Ammon's horn (tissue), 1 donor: ENCODE data around the gene C1orf87.
"Not testable (repeated sequence)": the region's sequence is repeated elsewhere in the genome, so short reads cannot be mapped to it uniquely, and the experiment has no call there.

Experiments used
- DNase-seq: peaks from one replicate; pipeline ENCODE4 v3.0.0-alpha.2; 2016; ENCODE audit warnings: low spot score

The C1orf87 gene

DNA sequence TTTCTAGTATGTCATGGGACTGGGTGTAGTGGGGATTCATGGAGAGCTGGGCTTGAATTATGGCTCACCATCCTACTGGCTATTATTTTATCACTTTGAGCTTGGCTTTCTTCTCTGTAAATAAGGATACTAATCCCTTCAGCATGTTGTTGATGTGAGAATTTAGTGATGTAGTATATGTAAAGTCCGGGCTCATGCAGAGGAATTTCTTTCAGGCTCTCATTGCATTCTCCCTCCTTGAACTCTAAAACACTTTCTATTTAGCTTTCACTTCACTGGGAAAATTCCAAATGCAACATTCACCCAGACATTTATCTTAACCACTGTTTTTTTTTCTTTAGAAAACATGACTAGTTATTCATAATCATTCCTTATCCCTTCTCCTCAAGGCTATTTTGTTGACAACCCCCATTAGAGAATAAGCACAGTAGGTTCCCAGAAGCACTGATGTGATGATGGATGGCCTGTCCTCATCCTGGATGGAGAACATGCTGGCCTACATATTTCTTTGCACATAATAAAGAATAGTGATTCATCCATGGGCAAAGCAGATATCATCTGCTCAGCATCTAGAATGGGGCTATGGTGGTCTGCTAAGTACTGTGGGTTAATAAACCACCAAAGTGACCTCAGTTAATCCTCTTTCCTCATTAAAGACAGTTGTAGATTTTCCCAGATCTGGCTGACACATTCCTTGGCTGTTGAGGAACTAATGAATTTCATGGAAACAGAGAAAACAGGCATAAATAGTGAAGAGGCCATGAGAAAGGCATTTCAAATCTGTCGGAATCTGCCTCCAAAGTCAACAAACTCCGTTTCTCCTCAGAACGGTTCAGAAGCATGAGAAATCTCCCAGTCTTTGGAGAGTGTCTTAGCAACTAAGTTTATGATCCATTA lies 79.0 kb downstream of the C1orf87 start:
- DNase-seq: no peak

DNA sequence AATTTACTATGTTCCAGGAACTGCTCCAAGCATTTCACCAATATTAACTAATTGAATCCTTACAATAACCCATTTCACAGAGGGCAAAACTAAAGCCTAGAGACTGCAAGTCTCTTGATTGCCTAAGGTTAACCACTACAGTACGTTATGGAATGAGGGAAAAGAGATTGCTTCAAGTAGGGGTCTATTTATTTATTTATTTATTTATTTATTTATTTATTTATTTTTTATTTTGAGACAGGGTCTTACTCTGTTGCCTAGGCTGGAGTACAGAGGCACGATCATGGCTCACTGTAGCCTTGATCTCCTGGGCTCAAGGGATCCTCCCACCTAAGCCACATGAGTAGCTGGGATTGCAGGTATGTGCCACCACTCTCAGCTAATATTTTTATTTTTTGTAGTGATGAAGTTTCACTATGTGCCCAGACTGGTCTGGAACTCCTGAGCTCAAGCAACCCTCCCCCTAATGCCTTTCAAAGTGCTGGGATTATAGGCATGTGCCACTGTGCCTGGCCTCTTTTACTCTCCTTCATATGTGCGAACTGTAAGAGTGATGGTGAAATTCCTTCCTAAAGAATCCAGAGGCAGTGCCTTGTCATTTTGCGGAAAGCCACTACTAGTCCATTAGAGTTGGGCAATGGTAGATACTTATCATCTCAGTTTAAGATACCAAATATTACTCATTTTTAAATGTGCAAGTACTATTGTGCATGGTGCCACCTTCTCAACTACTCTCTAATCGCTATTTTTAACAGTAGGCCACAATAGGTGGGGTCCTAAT lies 81.3 kb downstream of the C1orf87 start:
- no peak for DNase-seq

DNA sequence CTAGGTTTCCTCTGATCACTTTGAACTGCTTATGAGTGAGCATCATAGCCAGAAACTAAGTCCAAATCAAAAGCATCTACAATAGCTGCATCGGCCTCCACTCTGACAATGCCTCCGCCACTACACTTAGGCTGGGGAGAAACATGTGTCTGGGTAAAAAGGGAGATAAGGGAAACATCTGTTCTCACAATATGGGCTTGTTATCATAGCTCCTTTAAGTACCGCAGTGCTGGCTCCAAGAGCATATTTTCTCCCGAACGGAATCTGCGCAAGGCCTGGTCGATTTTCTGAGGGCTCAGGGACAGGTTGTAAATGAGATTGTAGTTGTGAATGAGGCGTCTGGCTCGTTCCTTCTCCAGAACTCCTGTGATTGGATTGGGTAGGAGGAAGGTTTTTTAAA lies 83.1 kb downstream of the C1orf87 start:
- no peak for DNase-seq

DNA sequence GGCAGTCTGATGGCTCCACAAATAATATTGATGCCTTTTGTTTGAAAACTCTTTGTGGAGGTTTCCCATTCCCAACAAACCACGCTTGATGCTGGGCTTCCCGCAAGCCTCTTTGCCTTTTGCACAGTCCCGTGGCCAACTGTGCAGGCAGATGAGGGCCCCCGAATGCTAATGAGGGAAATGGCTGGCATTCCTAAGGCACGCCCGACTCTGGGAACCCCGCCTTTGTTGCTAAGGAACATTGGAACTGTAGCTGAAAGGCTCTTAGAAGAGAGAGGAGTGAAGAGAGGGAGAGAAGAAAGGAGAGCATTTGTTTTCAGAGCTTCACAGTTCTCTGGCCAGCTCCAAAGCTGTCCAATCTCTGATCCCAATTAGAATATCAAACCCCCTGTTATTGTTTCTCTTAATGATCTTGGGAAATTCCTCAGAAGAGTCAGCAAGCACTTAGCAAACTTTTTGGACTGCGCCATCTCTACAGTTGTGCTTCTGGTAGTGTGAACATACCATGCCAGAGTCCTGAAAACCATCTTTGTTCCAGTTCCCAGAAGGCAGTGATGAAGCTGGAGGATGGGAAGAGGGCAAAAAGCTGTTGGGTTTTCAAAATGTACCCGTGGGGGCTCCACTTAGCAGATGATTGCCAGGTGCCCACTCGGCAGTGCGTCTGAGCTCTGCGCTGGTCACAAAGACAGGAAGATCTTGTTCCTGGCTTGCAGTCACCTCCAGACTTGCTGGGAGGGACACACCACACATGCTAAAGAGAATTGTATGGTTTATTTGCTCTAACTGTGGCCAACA lies 86.9 kb downstream of the C1orf87 start:
- DNase-seq: peak; percentile 83

DNA sequence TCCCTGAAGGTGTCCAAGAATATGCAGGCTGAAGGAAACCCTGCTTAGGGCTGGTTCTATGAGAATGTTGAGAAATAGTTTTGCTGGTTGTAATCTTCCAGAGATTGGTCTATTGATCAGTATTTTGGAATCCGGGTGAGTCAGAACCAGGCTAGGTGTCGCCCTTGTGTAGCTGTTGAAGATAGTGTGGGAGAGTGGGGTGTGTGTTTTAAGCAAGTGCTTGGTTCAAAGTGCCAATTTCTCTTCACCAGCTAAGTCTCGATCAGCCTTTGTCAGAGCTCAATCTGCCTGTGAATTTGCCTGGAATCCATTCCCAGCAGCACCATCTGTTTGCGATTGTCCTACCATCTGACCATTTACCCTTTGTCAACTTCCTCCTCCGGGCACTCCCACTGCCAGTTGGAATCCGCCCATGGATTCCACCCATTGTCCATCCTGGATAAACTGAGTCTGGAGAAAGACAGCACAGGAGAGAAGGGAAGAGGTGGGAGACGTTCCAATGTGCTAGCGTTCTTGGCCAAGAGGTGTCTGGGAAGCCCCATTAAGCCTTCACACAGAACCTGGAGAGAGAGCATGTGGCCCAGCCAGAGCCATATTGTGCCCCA lies 87.6 kb downstream of the C1orf87 start:
- peak; percentile 52 for DNase-seq

DNA sequence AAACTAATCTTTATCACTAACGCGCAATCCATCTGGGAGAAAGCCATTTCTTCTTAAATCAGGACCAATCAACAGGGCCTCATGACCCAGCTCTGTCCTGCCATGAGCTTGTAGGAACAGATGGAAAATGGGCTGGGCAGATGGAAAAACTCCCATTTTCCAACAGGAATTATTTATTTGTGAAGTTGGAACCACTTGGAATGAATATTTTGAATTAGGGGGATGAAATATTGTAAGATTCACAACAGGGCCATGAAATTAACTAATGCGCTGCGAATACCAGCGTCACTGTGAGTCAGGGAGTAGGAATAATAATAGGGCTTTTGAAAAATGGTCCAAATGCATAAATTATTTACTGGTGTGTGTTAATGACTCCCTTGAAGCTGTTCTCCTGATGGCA lies 93.9 kb downstream of the C1orf87 start:
- no peak for DNase-seq

DNA sequence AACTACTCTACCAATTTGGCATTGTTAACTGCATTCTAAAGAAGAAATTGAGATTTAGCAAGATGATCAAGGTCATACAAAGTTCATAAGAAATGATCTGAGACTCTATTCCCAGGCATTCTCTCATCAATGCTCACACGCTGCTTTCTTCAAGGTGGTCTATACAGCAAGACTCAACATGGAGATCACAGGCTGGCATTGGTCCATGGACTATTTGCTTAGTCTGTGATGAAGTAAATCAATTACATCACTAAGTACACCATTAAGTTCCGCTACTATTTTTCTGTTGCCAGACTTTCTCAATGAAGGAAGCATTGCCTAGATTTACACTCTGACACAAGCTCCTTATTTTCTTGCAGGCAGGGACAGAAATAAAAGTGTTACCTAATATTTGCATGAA lies 95.1 kb downstream of the C1orf87 start:
- DNase-seq: no peak

DNA sequence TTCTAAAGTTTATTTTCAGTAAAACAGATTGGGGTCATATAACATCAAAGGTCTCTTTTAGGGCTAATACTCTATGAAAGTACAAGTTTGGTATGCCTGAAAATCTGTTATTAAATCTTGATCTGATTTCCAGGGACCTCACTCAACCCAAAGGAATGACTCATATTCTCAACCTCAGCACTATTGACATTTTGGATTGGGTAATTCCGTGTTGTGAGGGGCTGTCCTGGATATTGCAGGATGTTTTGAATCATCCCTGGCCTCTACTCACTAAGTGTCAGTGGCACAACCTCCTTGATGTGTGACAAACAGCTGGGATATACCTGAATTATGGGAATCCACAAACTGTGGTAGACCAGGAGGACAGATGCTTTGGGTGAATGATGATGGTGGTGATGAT lies 95.5 kb downstream of the C1orf87 start:
- DNase-seq: no peak

DNA sequence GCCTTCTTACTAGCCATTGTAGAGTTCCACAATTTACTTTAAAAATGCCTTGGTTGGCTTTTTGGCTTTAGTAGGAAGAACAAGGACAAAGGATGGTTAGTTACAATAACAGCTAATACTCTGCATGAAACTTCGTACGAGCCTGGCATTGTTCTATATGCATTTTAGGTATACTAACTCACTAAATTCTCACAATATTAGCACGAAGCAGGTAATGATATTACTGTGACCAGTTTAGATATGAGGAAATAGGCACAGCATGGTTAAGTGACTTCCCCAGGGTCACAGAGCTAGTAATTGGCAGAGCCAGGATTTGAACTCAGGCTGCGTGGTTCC lies 96.5 kb downstream of the C1orf87 start:
- DNase-seq: no peak

DNA sequence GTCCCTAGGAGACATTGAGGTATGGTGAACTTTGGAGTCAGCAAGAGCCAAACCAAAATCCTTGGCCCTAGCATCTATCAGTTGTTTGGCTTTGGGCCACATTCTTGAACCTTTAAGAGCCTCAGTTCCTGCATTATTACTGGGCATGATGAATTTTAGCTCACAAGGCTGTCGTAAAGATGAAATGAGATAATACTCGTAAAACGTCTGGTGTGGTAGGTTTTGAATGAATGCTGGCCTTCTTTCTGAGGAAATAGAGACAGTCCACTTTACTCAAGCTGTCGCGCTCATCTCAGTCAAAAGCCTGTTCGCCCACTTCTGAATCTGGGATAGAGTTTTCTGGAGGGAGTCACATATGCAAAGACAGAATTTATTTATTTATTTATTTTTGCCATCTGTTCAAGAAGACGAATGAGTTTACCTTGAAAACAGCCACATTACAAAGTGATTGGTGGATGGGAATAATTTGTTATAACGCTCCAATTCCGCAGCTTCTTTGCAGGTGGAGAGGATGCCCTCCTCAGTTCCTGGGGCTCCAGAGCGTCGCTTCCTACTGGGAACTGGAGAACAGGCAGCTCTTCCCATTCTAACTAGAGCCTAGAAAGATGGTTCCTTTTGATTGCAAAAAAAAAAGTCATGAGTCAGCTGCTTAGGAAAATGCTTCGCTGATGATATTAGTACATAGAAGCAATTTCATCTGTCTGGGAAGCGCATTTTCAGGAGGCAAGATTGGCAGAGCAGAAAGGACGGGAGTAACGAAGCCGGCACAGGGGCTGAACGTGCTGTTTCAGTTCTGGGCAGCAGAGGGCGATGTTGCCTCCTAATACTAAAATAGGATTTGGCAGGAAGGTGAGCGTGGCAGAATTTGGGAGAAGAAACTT lies 97.1 kb downstream of the C1orf87 start:
- DNase-seq: peak; percentile 80

DNA sequence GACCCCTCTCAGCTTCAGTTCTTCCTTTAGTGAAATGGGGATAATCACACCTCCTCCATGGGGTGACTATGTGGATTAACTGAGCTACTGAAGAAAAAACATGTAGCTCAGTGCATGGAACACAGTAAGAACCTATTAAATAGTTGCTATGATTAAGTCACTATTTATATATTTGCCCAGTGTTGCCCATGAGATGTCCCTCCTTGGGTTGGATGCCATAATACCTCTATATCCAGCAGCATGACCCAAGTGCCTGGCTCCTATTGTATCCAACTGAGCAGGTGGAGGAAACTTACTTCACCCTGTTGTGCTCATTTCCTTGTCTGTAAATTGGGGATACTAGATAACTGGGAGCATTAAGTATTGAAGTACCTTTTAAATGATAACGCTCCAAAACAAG lies 99.9 kb downstream of the C1orf87 start:
- DNase-seq: no peak

DNA sequence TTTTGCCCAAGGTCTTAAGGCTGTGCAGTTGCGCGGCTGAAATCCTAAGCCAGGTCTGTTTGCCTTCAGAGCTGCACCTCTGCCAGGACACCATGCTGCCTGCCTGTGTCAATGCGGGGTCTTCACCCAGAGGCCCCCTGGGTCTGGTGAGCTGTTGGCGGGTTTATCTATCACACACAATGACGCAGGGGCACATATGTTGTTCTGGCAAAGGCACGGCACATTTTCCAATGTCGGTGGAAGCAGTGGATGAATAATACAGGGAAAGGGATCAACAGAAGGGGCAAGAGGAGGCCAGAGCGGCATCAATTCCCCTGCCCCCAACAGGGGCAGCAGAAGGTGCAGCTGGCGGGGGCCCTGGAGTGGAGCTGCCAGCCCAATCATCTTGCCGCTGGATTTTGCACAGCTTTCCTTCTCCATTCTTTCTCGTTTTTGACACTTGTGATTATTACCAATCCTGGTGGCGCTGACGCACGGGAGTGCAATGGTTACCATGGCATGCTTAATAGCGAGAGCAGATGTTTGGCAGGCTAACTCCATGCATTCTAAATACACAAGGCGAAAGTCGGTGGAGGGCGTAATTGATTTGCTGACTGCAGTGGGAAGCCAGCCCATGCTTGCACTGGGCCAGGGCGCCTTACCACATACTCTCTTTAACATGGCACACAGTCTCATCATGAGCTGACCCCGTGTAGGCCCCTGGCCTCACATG lies 101.2 kb downstream of the C1orf87 start:
- DNase-seq: peak; percentile 67

DNA sequence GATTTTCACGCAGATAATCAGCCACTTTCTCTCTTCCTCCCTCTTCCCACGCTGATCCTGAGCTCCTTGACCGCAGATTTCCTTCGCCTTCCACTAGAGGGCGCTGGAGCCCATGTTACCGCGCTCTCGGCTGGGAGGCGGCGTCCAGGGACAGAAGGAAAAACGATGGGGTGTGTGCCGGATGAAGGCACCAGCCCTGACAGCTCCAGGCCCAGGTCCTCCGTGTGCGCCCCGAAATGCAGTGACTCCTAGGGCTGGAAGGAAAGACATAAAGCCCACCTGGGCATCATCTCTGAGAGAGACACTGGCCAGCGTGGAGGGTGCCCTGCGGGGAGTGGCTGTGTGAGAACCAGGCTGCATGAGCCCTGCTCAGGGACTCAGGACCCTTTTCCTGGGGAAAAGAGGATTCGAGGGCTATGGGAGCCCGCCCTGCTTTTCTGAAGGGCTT lies 102.1 kb downstream of the C1orf87 start:
- peak; percentile 86 for DNase-seq

DNA sequence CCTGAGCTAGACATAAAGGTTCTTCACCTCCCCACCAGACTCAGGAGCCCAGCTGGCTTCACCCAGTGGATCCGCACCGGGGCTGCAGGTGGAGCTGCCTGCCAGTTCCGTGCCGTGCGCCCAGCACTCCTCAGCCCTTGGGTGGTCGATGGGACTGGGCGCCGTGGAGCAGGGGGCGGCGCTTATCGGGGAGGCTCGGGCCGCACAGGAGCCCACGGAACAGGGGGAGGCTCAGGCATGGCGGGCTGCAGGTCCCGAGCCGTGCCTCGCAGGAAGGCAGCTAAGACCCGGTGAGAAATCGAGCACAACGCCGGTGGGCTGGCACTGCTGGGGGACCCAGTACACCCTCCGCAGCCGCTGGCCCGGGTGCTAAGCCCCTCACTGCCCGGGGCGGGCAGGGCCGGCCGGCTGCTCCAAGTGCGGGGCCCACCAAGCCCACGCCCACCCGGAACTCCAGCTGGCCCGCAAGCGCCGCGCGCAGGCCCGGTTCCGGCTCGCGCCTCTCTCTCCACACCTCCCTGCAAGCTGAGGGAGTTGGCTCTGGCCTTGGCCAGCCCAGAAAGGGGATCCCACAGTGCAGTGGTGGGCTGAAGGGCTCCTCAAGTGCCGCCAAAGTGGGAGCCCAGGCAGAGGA lies 103.9 kb downstream of the C1orf87 start:
- not testable (repeated sequence) for DNase-seq

DNA sequence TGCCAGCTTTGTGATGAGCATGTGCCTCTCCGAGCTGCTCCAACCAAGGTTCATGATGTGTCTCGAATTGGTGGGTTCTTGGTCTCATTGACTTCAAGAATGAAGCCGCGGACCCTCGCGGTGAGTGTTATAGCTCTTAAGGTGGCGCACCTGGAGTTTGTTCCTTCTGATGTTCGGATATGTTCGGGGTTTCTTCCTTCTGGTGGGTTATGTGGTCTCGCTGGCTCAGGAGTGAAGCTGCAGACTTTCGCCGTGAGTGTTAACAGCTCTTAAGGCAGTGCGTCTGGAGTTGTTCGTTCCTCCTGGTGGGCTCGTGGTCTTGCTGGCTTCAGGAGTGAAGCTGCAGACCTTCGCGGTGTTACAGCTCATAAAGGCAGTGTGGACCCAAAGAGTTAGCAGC lies 104.8 kb downstream of the C1orf87 start:
- DNase-seq: not testable (repeated sequence)

DNA sequence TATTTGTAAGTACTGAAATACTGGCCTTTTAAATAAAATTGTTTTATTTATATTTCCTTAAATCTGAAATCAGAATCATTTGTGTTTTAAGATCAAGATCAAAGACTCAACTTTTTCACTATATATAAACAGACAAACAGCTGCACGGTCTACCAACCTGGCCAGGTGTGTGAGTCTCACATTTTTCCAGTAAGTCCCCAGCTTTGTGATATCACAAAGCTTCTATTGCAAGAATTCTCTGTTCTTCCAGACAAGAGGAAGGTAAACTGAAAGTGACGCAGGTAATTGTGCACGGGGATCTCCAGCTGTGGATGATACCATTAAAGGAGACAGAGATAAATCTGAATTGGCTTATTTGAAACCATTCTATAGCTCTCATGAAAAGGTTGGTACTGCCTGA lies 105.8 kb downstream of the C1orf87 start:
- no peak for DNase-seq

DNA sequence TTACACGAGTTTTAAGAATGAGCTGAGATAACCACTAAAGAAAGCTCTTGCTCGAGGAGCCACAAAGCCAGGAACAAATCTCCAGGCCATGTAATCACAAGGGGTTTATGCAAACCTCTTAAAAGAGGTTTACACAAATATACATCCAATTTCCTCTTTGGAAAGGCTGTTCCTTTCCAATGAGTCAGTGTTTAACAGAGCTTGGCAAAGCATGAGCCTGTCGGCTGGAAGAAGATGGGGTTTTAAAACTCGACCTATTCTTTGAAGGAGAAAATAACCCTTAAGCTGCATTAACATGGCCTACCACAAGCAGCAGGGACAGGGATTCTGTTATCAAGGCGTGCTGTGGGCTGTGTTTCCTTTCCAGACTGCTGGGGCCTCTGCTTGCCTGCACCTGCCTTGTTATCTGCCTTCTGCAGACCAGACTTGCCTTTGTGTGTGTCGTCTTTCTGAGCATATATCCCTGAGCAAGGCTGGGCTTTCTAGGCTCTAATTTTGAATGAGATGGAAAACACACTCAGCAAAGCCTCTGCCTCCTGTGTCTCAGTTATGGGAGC lies 106.4 kb downstream of the C1orf87 start:
- no peak for DNase-seq

DNA sequence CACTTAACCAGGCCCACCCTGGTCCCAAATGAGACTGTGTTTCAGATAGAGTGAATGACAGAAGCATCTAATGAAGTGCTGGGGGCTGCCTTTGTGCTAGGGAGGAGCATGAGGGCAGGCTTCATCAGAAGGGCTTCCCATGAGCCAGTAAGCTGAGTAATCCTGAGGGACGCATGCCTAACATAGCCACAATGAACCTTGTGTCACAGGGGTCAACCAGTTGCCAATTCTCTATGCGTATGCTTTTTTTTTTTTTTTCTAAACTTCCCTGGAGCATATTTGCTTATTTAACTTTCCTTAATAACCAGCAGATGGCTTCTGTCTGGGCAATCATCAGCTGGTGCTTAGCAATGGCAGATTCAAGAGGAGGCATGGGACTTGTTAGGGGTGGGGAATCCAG lies 121.5 kb downstream of the C1orf87 start:
- no peak for DNase-seq

DNA sequence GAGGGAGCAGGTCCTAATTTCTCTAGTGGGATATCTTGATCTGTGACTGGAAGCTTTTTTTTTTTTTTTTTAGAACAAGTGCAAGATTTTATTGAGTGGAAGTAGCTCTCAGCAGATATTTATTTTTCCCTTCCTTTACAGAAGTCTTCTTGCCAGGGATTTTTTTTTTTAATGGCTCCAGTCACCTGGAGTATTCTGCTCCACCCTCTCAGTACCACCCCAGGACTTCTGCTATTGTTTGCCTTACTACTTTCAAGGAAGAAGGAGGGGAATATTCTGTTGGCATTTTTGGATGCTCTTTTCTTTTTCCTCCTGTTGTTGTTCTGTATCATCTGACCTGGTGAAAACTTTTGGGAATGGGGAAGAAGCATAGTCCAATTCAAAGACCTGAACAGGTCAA lies 123.9 kb downstream of the C1orf87 start:
- DNase-seq: no peak

DNA sequence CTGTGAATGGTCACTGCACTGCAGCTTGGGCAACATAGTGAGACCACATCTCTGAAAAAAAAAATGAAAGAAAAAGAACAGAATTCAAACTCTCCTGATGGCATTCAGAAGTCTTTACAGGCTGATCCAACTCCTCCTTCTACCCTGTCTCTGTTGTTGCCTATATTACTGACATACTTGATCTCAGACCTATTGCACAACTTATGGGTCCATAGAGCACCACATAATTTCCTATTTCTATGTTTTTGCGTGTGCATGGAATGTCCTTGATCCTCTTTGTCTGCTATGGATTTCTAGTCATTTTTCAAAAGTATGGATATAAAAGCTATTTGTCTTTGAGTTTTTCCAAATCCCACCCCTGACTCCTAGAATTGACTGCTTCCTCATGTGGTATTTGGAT lies 124.6 kb downstream of the C1orf87 start:
- no peak for DNase-seq
